GM12872 (cell line): ENCODE results near the gene ABO.

Experiments used
- CTCF ChIP-seq: IDR thresholded peaks from 3 replicates; pipeline ENCODE4 v1.5.1; 2011; ENCODE audit warnings: low read depth, mild to moderate bottlenecking, low read length, moderate library complexity; ENCODE audit not compliant: insufficient read depth

ABO gene

GRCh38 chr9:133262226-133262625, 12.8 kb downstream of the ABO start:
- no peak for TF ChIP-seq CTCF

GRCh38 chr9:133261753-133262120, 13.3 kb downstream of the ABO start:
- TF ChIP-seq CTCF = no peak

GRCh38 chr9:133261103-133261752, 13.8 kb downstream of the ABO start:
- no peak for TF ChIP-seq CTCF

GRCh38 chr9:133260334-133261102, 14.5 kb downstream of the ABO start:
- TF ChIP-seq CTCF = no peak

- TF ChIP-seq CTCF = no peak
Observed at GRCh38 chr9:133258061-133259015, 16.7 kb downstream of the ABO start.

- TF ChIP-seq CTCF = no peak
Observed at GRCh38 chr9:133257465-133257956, 17.5 kb downstream of the ABO start.

GRCh38 chr9:133256686-133257091, 18.3 kb downstream of the ABO start:
- TF ChIP-seq CTCF = no peak
